Head of caudate nucleus (tissue), 42 donors: ENCODE measurements around the gene LRRC51.

ENCODE experiments used
- DNase-seq, 42 donors: peaks; one replicate each; pipeline versions ENCODE4 v3.0.0 to v3.0.0-alpha.2; 2020 to 2021; ENCODE audit warnings: mixed read lengths in 7 of 42
- intact Hi-C: fragments of 100-400 bp; cut with DNase I; formaldehyde crosslinking; loops from one replicate; pipeline ENCODE4 v1.15.0; 2022

The LRRC51 gene

GRCh38 chr11:72080326-72081183 lies at the start of gene LRRC51, which contains the start of gene NUMA1:
TSS of gene LRRC51 (plus strand) at chr11:72080850. CDS start at chr11:72089084, 8,234 bp downstream.
TSS of gene NUMA1 (minus strand) at chr11:72080542. CDS start at chr11:72035943, 44,599 bp downstream.
- peak; percentile 98 to 100 (median 99) for DNase-seq
- intact Hi-C loops, result loop anchor here (2.0 kb wide), 2 partner anchors 22 to 40 kb away; partner anchors contain the start of gene LAMTOR1

- intact Hi-C loops, result no loop called here
These were observed 44.0 kb upstream of the LRRC51 start for GRCh38 chr11:72036687-72037086.

GRCh38 chr11:72037554-72038311 lies 42.9 kb upstream of the LRRC51 start:
- no peak for DNase-seq
- intact Hi-C loops, result no loop called here

More at GRCh38 chr11:72036687-72037086, 44.0 kb upstream of the LRRC51 start:
- no peak for DNase-seq

GRCh38 chr11:72038491-72038890 lies 42.2 kb upstream of the LRRC51 start:
- DNase-seq, result peak; percentile 30 to 86 (median 69)
- intact Hi-C loops, result no loop called here

- peak in 5 of 42 donors; percentile 6 to 41 (median 28) for DNase-seq
- intact Hi-C loops, result no loop called here
These were observed 41.4 kb upstream of the LRRC51 start for GRCh38 chr11:72039031-72039855.

GRCh38 chr11:72039856-72040401 lies 40.7 kb upstream of the LRRC51 start:
- DNase-seq, result peak in 17 of 42 donors; percentile 12 to 49 (median 27)

GRCh38 chr11:72040491-72041363 lies 39.9 kb upstream of the LRRC51 start:
- intact Hi-C loops, result loop anchor here (2.0 kb wide), 1 partner anchor 40 kb away; the partner anchor contains the start of genes LRRC51 and NUMA1

More at GRCh38 chr11:72039856-72040401, 40.7 kb upstream of the LRRC51 start:
- intact Hi-C loops, result loop anchor here (2.0 kb wide), 1 partner anchor 41 kb away; the partner anchor contains the start of genes LRRC51 and NUMA1

GRCh38 chr11:72041364-72042063 lies 39.1 kb upstream of the LRRC51 start:
- intact Hi-C loops, result loop anchor here (2.0 kb wide), 1 partner anchor 39 kb away; the partner anchor contains the start of genes LRRC51 and NUMA1

More at GRCh38 chr11:72040491-72041363, 39.9 kb upstream of the LRRC51 start:
- DNase-seq, result peak; percentile 86 to 97 (median 93)

GRCh38 chr11:72042064-72042745 lies 38.4 kb upstream of the LRRC51 start:
- no peak for DNase-seq
- intact Hi-C loops, result no loop called here

More at GRCh38 chr11:72041364-72042063, 39.1 kb upstream of the LRRC51 start:
- peak; percentile 69 to 90 (median 82) for DNase-seq

- peak in 4 of 42 donors; percentile 11 to 31 (median 24) for DNase-seq
- intact Hi-C loops, result no loop called here
These were observed 34.8 kb upstream of the LRRC51 start for GRCh38 chr11:72045849-72046248.

GRCh38 chr11:72048766-72049460 lies 31.7 kb upstream of the LRRC51 start:
- intact Hi-C loops, result no loop called here
- peak in 1 of 42 donors; percentile 8 for DNase-seq

- intact Hi-C loops, result no loop called here
- DNase-seq, result no peak
These were observed 22.1 kb upstream of the LRRC51 start for GRCh38 chr11:72058416-72059034.

- intact Hi-C loops, result no loop called here
- no peak for DNase-seq
These were observed 18.8 kb upstream of the LRRC51 start for GRCh38 chr11:72061739-72062396.

GRCh38 chr11:72066855-72067254 lies 13.8 kb upstream of the LRRC51 start:
- intact Hi-C loops, result no loop called here
- no peak for DNase-seq
